Measurements from ENCODE around the gene OTOG. TPM values are rescaled to one million over a fixed set of nuclear protein-coding genes. Genes with fewer than 3 reads are reported as not detected.

The OTOG gene
- total RNA-seq, 1 donor from 2014 or later = not detected

DNA sequence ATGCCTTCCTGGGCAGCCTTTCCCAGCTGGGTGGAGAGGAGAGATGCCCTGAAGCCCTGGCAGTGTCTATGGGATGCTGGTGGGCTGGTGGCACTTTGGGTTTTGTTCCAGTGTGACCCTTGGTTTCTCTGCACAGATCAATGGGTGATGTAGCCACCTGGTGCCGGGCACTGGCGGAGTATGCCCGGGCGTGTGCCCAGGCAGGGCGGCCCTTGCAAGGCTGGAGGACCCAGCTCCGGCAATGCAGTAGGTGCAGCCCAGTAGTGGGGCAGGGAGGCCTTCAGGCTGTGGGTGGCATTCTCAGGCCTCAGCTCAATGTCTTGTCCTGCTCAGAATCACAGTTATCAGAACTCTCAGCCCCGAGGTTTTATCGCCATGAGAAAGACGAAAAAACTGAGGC is 11.9 kb downstream of the OTOG start:
- no peaks in the 10 kb centered on the region for H3K4me1 ChIP-seq
- no peak for TF ChIP-seq POLR2A (IDR thresholded peaks at IDR 0.05)
- TF ChIP-seq POLR2AphosphoS5 (IDR thresholded peaks at IDR 0.05; ENCODE audit: insufficient read depth in 1 of 2, low read depth in 1 of 2) = no peak
- no peak for TF ChIP-seq CTCF (IDR thresholded peaks at IDR 0.05)
- H3K27me3 ChIP-seq = no peaks in the 10 kb centered on the region
- no peaks in the 10 kb centered on the region for H3K9me3 ChIP-seq
- H3K27ac ChIP-seq = no peak overlapping the region
- intact Hi-C loops (cut with DNase I) = no loop called here
- no peak overlapping the region for H3K4me3 ChIP-seq
- DNase-seq (ENCODE audit: extremely low spot score in 2 of 2) = no peak
- no peaks in the 10 kb centered on the region for H3K36me3 ChIP-seq

GRCh38 chr11:17559341-17560087 is 12.5 kb downstream of the OTOG start:
- Histone ChIP-seq H3K27me3 (no peaks in the 10 kb centered on the region), H3K4me1 (no peaks in the 10 kb centered on the region), H3K4me3 (no peak overlapping the region), H3K9me3 (no peaks in the 10 kb centered on the region), H3K36me3 (no peaks in the 10 kb centered on the region), H3K27ac (no peak overlapping the region)
- TF ChIP-seq CTCF (IDR thresholded peaks at IDR 0.05) = no peak
- no peak for TF ChIP-seq POLR2A (IDR thresholded peaks at IDR 0.05)
- no peak for DNase-seq (ENCODE audit: extremely low spot score in 2 of 2)
- intact Hi-C loops (cut with DNase I) = no loop called here

DNA sequence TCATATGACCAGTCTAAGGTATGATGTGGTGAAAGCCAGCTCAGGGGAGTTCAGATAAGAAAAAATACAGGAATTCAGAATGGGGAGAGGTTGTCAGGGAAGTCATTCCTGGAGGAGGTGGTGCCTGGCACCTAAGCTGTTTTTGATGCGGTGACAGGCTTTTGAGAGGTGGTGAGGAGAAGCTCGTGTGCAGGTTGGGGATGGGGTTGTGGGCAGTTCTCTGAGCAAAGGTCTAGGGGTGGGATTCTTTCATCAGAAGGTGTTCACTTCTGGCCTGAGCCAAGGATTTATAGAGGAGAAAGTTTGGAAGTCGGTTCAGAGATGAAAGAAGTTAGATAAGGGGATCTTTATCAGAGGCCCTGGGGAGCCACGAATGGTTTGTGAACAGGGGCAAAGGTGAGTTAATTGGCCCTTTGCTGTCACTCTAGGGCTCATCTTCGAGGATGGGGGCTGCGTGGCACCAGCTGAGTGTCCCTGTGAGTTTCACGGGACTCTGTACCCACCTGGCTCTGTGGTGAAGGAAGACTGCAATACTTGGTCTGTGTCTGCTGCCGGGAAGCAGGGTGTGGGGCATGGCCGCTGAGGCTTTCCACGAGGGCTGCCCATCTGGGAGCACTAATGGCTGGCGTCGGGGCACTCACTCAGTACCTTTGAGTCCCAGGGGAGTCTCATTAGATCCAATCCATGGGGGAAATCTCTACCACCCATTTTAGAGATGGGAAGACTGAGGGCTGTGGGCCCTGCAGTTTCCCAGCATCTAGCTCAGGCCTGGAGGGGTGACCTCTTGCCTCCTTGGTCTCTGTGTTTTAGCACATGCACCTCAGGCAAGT is 13.4 kb downstream of the OTOG start:
- Histone ChIP-seq H3K27ac (no peak overlapping the region), H3K4me3 (no peak overlapping the region), H3K27me3 (no peaks in the 10 kb centered on the region), H3K36me3 (no peaks in the 10 kb centered on the region), H3K9me3 (no peaks in the 10 kb centered on the region), H3K4me1 (no peaks in the 10 kb centered on the region)
- no peak for TF ChIP-seq CTCF (IDR thresholded peaks at IDR 0.05)
- no peak for TF ChIP-seq POLR2AphosphoS5 (IDR thresholded peaks at IDR 0.05; ENCODE audit: insufficient read depth in 1 of 2, low read depth in 1 of 2)
- TF ChIP-seq POLR2A (IDR thresholded peaks at IDR 0.05) = no peak
- intact Hi-C loops (cut with DNase I) = no loop called here
- no peak for DNase-seq (ENCODE audit: extremely low spot score in 2 of 2)

DNA sequence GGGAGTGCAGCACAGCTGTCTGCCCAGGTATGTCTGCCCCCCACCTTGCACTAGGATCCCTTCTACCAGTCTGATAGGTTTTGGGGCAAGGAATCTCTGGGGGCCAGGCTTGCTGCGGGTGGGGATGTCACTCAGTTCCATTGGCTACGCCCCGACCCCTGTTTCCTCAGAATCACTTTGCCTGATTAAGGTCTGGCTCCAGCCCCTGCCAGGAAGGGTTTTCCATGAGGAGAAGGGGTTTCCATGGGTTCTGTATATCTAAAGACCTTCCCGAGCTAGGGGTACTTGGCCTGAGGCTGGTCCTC is 14.0 kb downstream of the OTOG start:
- no peaks in the 10 kb centered on the region for H3K27me3 ChIP-seq
- intact Hi-C loops (cut with DNase I) = no loop called here
- TF ChIP-seq POLR2A (IDR thresholded peaks at IDR 0.05) (no peak), POLR2AphosphoS5 (IDR thresholded peaks at IDR 0.05; ENCODE audit: insufficient read depth in 1 of 2, low read depth in 1 of 2) (no peak), CTCF (IDR thresholded peaks at IDR 0.05) (no peak)
- H3K4me1 ChIP-seq = no peaks in the 10 kb centered on the region
- no peaks in the 10 kb centered on the region for H3K9me3 ChIP-seq
- no peak overlapping the region for H3K27ac ChIP-seq
- no peak for DNase-seq (ENCODE audit: extremely low spot score in 2 of 2)
- H3K36me3 ChIP-seq = no peaks in the 10 kb centered on the region
- no peak overlapping the region for H3K4me3 ChIP-seq

DNA sequence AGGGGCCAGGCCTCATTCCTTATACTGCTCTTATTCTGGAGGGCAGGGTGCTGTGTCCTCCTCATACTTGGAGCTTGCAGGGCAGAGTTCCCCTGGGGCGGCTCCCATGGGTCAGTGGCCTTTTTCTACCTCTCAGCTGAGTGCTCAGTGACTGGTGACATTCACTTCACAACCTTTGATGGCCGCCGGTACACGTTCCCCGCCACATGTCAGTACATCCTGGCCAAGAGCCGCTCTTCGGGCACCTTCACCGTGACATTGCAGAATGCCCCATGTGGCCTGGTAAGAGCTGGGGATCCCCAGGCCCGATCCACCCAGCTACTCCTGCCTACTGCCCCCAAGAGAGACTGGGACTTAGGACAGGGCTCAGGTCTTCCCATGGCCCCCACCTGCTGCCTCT is 14.5 kb downstream of the OTOG start:
- H3K27me3 ChIP-seq = no peaks in the 10 kb centered on the region

More for the DNA sequence above, 14.5 kb downstream of the OTOG start:
- H3K4me1 ChIP-seq = no peaks in the 10 kb centered on the region
- H3K36me3 ChIP-seq = no peaks in the 10 kb centered on the region
- DNase-seq (ENCODE audit: extremely low spot score in 2 of 2) = no peak
- no peak overlapping the region for H3K27ac ChIP-seq
- no peaks in the 10 kb centered on the region for H3K9me3 ChIP-seq
- H3K4me3 ChIP-seq = no peak overlapping the region
- no peak for TF ChIP-seq POLR2AphosphoS5 (IDR thresholded peaks at IDR 0.05; ENCODE audit: insufficient read depth in 1 of 2, low read depth in 1 of 2)
- TF ChIP-seq CTCF (IDR thresholded peaks at IDR 0.05) = no peak
- no peak for TF ChIP-seq POLR2A (IDR thresholded peaks at IDR 0.05)
- intact Hi-C loops (cut with DNase I) = no loop called here

Measured in vagina (tissue), 2 donors.